CD14-positive monocyte (primary cell): ENCODE results near the gene IQSEC3. TPM values are rescaled to one million over a fixed set of nuclear protein-coding genes. Genes with fewer than 3 reads are reported as not detected.
A peak's percentile ranks its signal among the peaks of the same experiment; 100 is the strongest.

Experiments
- DNase-seq, 3 donors: peaks; one replicate each; pipeline ENCODE4 v3.0.0-alpha.2; 2011 to 2022
- H2AFZ ChIP-seq: 2 replicates; pipeline ENCODE4 v1.6.0; 2012; ENCODE audit warnings: mild to moderate bottlenecking, low read depth, low read length, inconsistent platforms; ENCODE audit not compliant: insufficient read depth, poor library complexity, severe bottlenecking
- H3K27ac ChIP-seq, 2 donors: 1 replicate in 1 of 2; 2 replicates in 1 of 2; pipeline ENCODE4 v1.5.1; 2012 to 2013; ENCODE audit warnings: low read length in 2 of 2, control low read depth in 1 of 2, inconsistent platforms in 1 of 2, low read depth in 1 of 2, mild to moderate bottlenecking in 1 of 2
- H3K27me3 ChIP-seq, 2 donors: one replicate each; pipeline versions ENCODE4 v1.6.0 to v1.6.1; 2011 to 2013; ENCODE audit warnings: low read length in 2 of 2; ENCODE audit not compliant: control insufficient read depth in 2 of 2, insufficient read depth in 2 of 2
- H3K36me3 ChIP-seq, 2 donors: replicated peaks in 1 of 2; 1 replicate in 1 of 2; 2 replicates in 1 of 2; pipeline versions ENCODE4 v1.5.1 to v1.6.1; 2012 to 2013; ENCODE audit warnings: low read length in 2 of 2, control low read depth in 1 of 2, inconsistent platforms in 1 of 2, mild to moderate bottlenecking in 1 of 2; ENCODE audit not compliant: insufficient read depth in 2 of 2, control insufficient read depth in 1 of 2
- H3K4me1 ChIP-seq, 2 donors: 1 replicate in 1 of 2; 2 replicates in 1 of 2; pipeline versions ENCODE4 v1.5.1 to v1.6.1; 2012 to 2013; ENCODE audit warnings: low read length in 2 of 2, control low read depth in 1 of 2, inconsistent platforms in 1 of 2, mild to moderate bottlenecking in 1 of 2, moderate library complexity in 1 of 2; ENCODE audit not compliant: insufficient read depth in 2 of 2, control insufficient read depth in 1 of 2
- H3K4me2 ChIP-seq: replicated peaks from 2 replicates; pipeline ENCODE3; 2012; ENCODE audit warnings: low read length, moderate library complexity, mild to moderate bottlenecking; ENCODE audit not compliant: poor library complexity, severe bottlenecking; ENCODE audit errors: extremely low read depth
- H3K4me3 ChIP-seq, 3 experiments: fragments of 200-600 bp in 1 of 3; sonication (generic) in 1 of 3; replicated peaks in 1 of 3; 1 replicate in 2 of 3; 2 replicates in 1 of 3; pipeline ENCODE4 v1.5.1; 2011 to 2013; ENCODE audit warnings: low read length in 3 of 3, mild to moderate bottlenecking in 3 of 3, control low read depth in 2 of 3, low read depth in 2 of 3, inconsistent platforms in 1 of 3, moderate library complexity in 1 of 3
- H3K79me2 ChIP-seq: 2 replicates; pipeline ENCODE4 v1.6.0; 2012; ENCODE audit warnings: mild to moderate bottlenecking, control low read depth, inconsistent platforms, low read length, moderate library complexity; ENCODE audit not compliant: insufficient read depth
- H3K9ac ChIP-seq: 2 replicates; pipeline ENCODE4 v1.6.0; 2017; ENCODE audit warnings: low read length, mild to moderate bottlenecking; ENCODE audit not compliant: insufficient read depth, poor library complexity, severe bottlenecking
- H3K9me3 ChIP-seq, 2 donors: replicated peaks in 1 of 2; 1 replicate in 1 of 2; 2 replicates in 1 of 2; pipeline versions ENCODE4 v1.5.1 to v1.6.1; 2012 to 2013; ENCODE audit warnings: low read length in 2 of 2, control low read depth in 1 of 2; ENCODE audit not compliant: control insufficient read depth in 1 of 2, insufficient read depth in 1 of 2
- H4K20me1 ChIP-seq: 2 replicates; pipeline ENCODE4 v1.6.0; 2012; ENCODE audit warnings: mild to moderate bottlenecking, low read length, control low read depth, moderate library complexity; ENCODE audit not compliant: insufficient read depth
- H3K27ac Mint-ChIP-seq, 7 donors: one replicate each; pipeline ENCODE4 v1.8.0; 2020; ENCODE audit warnings: mild to moderate bottlenecking in 7 of 7, mixed read lengths in 7 of 7, moderate library complexity in 6 of 7, inconsistent platforms in 2 of 7
- H3K27me3 Mint-ChIP-seq, 3 donors: one replicate each; pipeline ENCODE4 v1.8.0; 2021 to 2022; ENCODE audit warnings: low read depth in 3 of 3, mild to moderate bottlenecking in 3 of 3, mixed read lengths in 3 of 3, moderate library complexity in 3 of 3, inconsistent platforms in 1 of 3
- H3K36me3 Mint-ChIP-seq, 2 donors: one replicate each; pipeline ENCODE4 v1.8.0; 2020; ENCODE audit warnings: mixed read lengths in 2 of 2, inconsistent platforms in 1 of 2, mild to moderate bottlenecking in 1 of 2
- H3K4me1 Mint-ChIP-seq: one replicate; pipeline ENCODE4 v1.8.0; 2020; ENCODE audit warnings: mild to moderate bottlenecking, mixed read lengths
- H3K4me3 Mint-ChIP-seq, 2 donors: one replicate each; pipeline ENCODE4 v1.8.0; 2020; ENCODE audit warnings: mild to moderate bottlenecking in 2 of 2, mixed read lengths in 2 of 2, moderate library complexity in 1 of 2
- H3K9me3 Mint-ChIP-seq, 7 donors: one replicate each; pipeline ENCODE4 v1.8.0; 2020 to 2022; ENCODE audit warnings: mixed read lengths in 7 of 7, mild to moderate bottlenecking in 6 of 7, moderate library complexity in 6 of 7, inconsistent platforms in 2 of 7
- WGBS: methylation state at CpG from one replicate; pipeline ENCODE4 v1.1.5; 2013; ENCODE audit warnings: missing lambda C conversion rate; ENCODE audit not compliant: insufficient coverage; 5-methylcytosine and 5-hydroxymethylcytosine counted together
- intact Hi-C, 2 donors: fragments of 100-400 bp; cut with micrococcal nuclease; formaldehyde crosslinking; loops; one replicate each; pipeline versions ENCODE4 v1.15.0 to v1.15.1; 2023
- polyA plus RNA-seq, 3 donors: library from polyadenylated mRNA; depleted of rRNA in 1 of 3; unstranded in 2 of 3; stranded (reverse) in 1 of 3; fragments of 300-500 nt in 2 of 3; fragments of >200 nt in 1 of 3; fragmentation: Illumina TruSeq in 2 of 3; gene quantifications; 1 replicate in 2 of 3; 2 replicates in 1 of 3; pipeline ENCODE4 v1.2.3, GENCODE V29; 2012 to 2021
- TF ChIP-seq, protein P1 (sequence below): fragments of 200-600 bp; IDR thresholded peaks from one replicate; pipeline ENCODE4 v1.8.0; 2022; ENCODE audit warnings: antibody characterized with exemption, mild to moderate bottlenecking

The IQSEC3 gene
- polyA plus RNA-seq, 3 donors = not detected

DNA sequence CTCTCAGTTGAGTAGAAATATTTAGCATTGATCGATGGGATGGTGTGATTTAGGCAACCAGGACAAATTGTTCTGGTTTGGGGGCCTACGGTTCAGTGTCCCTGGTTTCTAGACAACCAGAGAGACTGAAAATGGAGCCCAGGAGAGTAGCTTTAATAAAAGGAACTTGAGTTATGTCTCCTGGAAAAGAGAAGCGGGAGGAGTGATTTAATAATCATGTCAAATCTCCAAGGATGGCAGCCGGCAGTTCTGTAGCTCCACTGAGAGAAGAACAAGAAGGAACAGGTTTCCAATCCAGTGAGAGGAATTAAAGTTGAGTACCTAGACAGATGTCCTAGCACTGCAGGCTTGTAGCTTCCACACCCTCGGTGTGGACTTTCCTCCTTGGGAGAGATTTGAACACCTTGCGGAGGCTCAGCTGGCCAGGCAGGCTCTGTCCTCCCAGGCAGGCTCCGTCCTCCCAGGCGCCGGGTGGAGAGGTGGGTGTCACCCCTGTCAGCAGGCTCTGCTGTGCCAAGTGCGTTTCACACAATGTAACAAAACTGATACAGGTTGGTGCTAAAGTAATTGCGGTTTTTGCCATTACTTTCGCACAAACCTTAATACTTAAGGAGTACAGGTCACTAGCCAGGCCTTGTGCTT, 101.5 kb downstream of the IQSEC3 start:
- H3K27ac Mint-ChIP-seq = no peak overlapping the region

DNA sequence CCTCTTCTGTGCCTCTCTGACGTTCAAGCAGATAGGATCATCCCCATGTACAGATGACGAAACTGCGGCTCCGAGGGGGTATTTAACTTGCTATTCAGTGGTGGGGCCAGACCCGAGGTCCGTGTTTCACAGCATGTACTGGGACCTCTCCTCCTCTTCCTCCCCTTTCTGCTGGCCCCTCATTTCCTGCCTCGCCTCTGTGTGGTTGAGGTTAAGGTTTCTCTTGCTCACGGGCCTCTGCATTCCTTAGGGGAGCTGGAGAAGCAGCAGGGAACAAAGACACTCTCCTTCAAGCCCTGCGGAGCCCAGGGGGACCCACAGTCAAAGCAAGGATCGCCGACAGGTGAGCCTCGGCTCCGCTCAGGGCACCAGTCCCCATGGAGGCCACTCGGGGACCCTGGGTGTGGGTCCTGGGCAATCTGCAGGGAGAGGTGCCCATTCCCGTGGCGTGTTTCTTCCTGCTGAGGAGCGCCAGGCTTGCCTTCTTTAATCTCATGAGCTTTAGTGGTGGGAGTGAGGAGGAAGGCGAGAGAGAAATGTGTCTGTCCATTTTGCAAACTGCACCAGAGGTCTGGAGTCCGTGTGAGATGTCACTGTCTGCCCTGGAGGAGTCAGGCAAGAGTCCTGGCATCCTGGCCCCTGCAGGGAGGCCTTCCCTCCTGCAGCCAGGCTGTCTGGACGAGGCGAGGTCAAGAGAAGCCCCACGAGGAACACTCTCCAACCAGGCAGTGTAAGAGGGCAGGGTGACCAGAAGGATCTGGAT, 102.4 kb downstream of the IQSEC3 start:
- Histone ChIP-seq H3K4me1 (peaks cover 24 to 25% of the 10 kb centered on the region in 2 donors), H3K9me3 (no peaks in the 10 kb centered on the region), H3K9ac (no peak overlapping the region), H4K20me1 (no peaks in the 10 kb centered on the region), H3K4me3 (no peak overlapping the region), H2AFZ (peak overlapping the region; percentile 11), H3K27ac (no peak overlapping the region), H3K79me2 (no peaks in the 10 kb centered on the region), H3K36me3 (no peaks in the 10 kb centered on the region), H3K27me3 (no peaks in the 10 kb centered on the region), H3K4me2 (no peak overlapping the region)
- 30% methylated on average over 13 of the region's 22 CpGs for WGBS
- Mint-ChIP-seq H3K27me3 (peaks cover 5 to 26% (median 12%) of the 10 kb centered on the region in 3 donors), H3K36me3 (no peaks in the 10 kb centered on the region), H3K27ac (peak overlapping the region in 1 of 7 donors; percentile 53), H3K4me3 (peak overlapping the region in 1 of 2 donors; percentile 49), H3K4me1 (peaks cover 43% of the 10 kb centered on the region), H3K9me3 (no peaks in the 10 kb centered on the region)
- TF ChIP-seq, protein P1, sequence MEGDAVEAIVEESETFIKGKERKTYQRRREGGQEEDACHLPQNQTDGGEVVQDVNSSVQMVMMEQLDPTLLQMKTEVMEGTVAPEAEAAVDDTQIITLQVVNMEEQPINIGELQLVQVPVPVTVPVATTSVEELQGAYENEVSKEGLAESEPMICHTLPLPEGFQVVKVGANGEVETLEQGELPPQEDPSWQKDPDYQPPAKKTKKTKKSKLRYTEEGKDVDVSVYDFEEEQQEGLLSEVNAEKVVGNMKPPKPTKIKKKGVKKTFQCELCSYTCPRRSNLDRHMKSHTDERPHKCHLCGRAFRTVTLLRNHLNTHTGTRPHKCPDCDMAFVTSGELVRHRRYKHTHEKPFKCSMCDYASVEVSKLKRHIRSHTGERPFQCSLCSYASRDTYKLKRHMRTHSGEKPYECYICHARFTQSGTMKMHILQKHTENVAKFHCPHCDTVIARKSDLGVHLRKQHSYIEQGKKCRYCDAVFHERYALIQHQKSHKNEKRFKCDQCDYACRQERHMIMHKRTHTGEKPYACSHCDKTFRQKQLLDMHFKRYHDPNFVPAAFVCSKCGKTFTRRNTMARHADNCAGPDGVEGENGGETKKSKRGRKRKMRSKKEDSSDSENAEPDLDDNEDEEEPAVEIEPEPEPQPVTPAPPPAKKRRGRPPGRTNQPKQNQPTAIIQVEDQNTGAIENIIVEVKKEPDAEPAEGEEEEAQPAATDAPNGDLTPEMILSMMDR = no peak
- DNase-seq = no peak
- intact Hi-C loops = no loop called here

More for the DNA sequence above, 101.5 kb downstream of the IQSEC3 start:
- Histone ChIP-seq H3K27me3 (no peaks in the 10 kb centered on the region), H3K4me2 (no peak overlapping the region), H3K9me3 (no peaks in the 10 kb centered on the region), H3K36me3 (no peaks in the 10 kb centered on the region), H3K27ac (no peak overlapping the region), H3K4me1 (peaks cover 19 to 21% of the 10 kb centered on the region in 2 donors), H3K4me3 (no peak overlapping the region), H3K9ac (no peak overlapping the region), H4K20me1 (no peaks in the 10 kb centered on the region), H3K79me2 (no peaks in the 10 kb centered on the region), H2AFZ (no peak overlapping the region)
- Mint-ChIP-seq H3K9me3 (no peaks in the 10 kb centered on the region), H3K27me3 (peaks cover 5 to 21% (median 12%) of the 10 kb centered on the region in 3 donors), H3K4me3 (no peak overlapping the region), H3K4me1 (peaks cover 36% of the 10 kb centered on the region), H3K36me3 (no peaks in the 10 kb centered on the region)
- WGBS = 88% methylated on average over 7 of the region's 12 CpGs
- DNase-seq = no peak
- intact Hi-C loops = no loop called here
- TF ChIP-seq, protein P1 = no peak
